ENCODE measurements around the gene EIF2S1.

- no peak for TF ChIP-seq EZH2phosphoT487 (IDR thresholded peaks at IDR 0.05; ENCODE audit: unreplicated experiment)
- TF ChIP-seq POLR2AphosphoS5 (IDR thresholded peaks at IDR 0.05; ENCODE audit: low read depth): no peak
- TF ChIP-seq EZH2 (IDR thresholded peaks at IDR 0.05; ENCODE audit: low read depth, unreplicated experiment): no peak
- TF ChIP-seq CTCF (conservative IDR thresholded peaks at IDR 0.05; ENCODE audit: low read depth in 2 of 2): no peak
- no peak for TF ChIP-seq ZNF114 (CRISPR knock-in tag; IDR thresholded peaks at IDR 0.05)
These were observed 2.8 kb upstream of the EIF2S1 start for GRCh38 chr14:67357186-67357968.

Data from GM23338 (cell line).